GM20431 (cell line): ENCODE data around the gene SMC4.
"Not testable (repeated sequence)": the region's sequence is repeated elsewhere in the genome, so short reads cannot be mapped to it uniquely, and the experiment has no call there.

Source experiments
- in situ Hi-C: fragments of 300-500 bp; cut with MseI, MboI; formaldehyde crosslinking; loops from one replicate; pipeline ENCODE4 v1.15.0; 2020; ENCODE audit warnings: low sequenced_read_pairs; ENCODE audit not compliant: unreplicated experiment

Gene SMC4

DNA sequence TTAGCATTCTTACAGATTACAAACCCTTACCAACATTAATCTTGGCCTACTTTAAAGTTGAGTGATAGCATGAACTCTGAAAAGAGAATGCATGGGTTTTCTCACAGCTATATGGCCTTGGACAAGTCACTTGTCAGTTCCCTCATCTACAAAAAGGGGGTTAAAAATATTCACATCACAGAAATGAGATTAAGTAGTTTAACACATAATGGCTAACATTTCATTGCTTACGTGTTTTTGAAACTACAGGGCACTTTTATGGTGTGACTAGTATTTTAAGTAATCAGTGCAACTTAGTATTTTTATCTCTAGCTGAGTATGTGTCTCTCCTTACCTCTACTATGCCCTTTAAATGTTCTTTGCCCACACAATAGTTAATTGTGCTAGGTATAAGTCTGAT is 36.3 kb downstream of the SMC4 start:
- in situ Hi-C loops: no loop called here

DNA sequence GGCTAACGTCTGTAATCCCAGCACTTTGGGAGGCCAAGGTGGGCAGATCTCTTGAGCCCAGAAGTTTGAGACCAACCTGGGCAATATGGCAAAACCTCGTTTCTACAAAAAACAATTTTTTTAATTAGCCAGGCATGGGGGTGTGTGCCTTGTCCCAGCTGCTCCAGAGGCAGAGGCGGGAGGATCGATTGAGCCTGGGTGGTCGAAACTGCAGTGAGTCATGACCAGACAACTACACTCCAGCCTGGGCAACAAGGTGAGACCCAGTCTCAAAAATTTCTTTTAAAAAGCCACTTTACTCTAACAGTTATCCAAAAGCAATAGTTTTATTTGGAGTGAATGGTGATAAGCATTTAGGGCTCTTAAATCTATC is 37.6 kb downstream of the SMC4 start:
- in situ Hi-C loops: no loop called here

DNA sequence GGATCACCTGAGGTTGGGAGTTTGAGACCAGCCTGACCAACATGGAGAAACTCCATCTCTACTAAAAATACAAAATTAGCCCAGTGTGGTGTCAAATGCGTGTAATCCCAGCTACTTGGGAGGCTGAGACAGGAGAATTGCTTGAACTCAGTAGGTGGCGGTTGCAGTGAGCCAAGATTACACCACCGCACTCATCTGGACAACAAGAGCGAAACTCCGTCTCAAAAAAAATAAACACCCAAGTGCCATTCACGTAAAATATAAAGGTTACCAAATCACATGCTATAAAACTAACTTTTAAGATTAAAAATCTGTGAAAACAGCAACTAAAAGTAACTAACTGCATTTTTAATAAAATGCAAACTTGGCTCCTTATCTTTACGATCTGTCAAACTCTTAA is 41.2 kb downstream of the SMC4 start:
- in situ Hi-C loops: no loop called here

DNA sequence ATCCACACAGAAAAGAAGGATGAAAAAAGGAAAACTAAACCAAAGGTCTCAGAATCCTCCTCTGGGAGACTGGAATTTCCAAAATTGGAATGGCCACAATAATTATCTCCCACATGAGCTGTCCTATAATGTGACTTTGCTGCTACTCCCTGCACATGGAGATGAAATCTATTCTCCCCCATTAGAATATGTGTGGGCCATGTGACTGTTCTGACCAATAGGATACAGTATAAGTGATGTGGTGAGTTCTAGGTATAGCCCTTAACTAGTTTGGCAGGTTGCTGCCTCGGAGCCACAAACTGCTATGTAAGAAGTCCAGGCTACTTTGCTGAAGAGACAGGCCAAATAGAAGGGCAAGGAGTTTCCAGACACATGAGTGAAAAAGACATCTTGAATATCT is 45.0 kb downstream of the SMC4 start:
- in situ Hi-C loops: no loop called here

DNA sequence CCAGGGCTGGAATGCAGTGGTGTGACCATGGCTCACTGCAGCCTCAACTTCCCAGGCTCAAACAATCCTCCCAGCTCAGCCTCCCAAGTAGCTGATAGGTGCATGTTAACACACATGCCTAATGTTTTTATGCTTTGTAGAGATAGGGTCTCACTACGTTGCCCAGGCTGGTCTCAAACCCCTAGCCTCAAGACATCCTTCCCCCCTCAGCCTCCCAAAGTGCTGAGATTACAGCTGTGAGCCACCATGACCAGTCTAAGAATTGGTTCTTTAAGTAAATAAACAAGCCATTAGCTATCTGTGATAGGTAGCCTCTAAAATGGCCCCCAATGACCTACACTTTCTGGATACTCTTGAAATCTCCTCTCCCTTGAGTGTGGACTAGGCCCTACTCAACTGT is 46.4 kb downstream of the SMC4 start:
- in situ Hi-C loops: no loop called here

DNA sequence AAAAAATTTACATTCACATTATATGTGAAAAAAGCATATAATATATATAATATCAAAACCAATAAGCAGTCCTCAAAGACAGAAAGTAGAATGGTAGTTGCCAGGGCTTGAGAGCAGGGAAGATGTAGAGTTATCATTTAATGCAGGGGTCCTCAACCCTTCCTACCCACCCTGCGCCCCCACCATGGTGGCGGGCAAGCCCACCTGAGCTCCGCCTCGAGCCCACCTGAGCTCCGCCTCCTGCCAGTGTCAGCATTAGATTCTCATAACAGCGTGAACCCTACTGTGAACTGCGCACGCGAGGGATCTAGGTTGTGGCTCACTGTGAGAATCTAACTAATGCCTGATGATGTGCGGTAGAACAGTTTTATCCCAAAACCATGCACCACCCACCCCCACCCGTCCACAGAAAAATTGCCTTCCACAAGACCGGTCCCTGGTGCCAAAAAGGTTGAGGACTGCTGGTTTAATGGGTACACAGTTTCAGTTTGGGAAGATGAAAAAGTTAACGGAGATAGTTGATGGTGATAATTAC is 47.1 kb downstream of the SMC4 start:
- in situ Hi-C loops: no loop called here

DNA sequence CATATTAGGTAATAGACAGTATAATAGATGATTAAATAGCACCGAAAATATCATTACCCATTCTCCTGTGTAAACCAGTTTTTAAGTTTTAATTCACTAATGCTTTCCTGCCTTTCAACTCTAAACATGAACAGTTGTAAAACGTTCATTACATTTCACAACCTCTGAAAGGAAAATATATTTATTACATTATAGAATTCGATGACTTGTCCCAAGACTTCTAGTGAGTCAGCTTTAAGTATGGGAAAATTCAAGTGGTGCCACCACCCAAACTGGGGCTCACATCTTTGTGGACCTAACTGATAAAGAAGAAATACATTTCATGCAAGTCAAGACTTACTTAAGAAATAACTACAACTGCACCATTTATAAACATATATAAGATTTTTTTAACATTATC is 48.1 kb downstream of the SMC4 start:
- in situ Hi-C loops: no loop called here

DNA sequence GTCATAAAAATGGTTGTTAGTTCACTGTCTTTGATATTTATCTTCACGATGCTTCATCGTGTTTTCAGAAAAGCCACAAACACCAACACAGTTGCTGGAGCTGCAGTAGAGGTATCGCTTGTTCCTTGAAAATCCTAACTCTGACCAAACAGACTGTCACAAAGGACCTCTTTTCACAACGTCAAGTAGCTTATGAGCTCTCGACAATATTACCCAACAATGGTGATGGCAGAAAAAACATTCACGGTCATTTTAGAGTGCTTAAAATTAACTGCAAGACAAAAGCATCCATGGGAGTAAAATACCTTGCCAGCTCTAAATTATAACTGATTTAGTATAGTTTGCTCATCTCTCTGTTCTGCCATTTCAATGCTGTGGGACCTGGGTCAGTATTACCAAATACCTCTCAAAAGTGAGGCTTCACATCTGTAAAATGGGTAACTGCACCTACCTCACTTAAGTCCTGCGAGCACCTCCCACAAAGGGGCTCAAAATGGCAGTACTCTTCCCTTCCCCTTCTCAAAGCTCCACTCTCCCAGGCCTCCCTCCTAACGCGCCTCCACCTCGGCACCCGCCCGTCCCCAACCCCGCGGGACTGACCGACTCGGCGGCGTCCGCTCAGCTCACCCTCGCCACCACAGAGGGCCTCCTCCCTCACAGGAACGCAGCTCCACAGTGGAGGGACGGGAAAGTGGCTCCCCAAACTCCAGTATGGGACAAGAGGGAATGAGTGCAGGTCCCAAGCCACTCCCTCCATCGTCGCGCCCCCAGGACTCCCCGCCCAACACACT is 49.6 kb downstream of the SMC4 start:
- in situ Hi-C loops: no loop called here

DNA sequence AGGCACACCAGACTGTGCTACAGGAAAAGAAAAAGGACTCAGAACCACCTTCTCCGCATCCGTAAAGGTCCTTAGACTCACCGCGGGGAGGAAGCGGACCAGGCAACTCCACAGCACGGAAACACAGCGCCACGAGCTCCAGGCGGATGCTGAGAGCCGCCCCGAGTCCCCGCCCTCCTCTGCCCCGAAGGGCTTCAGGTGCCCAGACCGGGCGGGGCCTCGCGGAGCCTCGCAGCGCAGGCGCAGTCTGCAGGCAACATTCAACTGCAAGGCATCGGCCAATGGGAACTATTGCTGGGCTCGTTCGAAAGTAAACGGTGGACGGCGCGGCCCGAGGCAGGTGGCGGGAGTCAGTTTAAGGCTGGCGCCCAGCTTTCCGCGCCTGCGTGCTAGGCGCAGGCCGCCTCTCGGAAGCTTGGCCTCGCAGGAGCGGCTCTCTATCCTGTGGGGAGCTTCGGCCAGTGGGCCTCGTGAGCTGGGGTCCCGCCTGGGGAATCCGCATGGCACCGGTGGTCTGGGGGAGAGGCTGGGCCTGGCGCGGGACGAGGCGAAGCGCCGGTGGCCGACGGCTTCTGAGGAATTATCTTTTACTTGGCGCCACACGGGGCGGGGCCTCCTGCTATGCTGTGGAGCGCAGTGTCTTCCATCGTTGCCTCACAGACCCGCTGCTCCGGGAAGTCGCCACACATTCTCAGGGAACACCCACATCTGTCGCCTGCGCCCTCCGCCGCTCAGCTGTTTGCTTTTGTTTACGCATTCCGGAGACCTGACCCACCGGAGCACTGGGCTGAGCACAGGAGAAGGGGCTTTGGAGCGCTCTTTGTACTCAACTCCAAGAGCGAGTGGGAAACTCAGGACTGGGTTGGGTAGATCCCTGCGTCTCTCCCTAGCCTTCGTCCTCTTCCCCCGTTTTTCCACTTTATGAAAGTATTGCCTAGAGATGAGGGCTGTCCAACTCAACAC is 50.5 kb downstream of the SMC4 start, which contains the start of gene TRIM59:
Gene TRIM59 (minus strand): TSS at position 151 of the 963 bp plus-strand sequence. CDS start 10,603 bp downstream, outside the sequence.
- in situ Hi-C loops: no loop called here

DNA sequence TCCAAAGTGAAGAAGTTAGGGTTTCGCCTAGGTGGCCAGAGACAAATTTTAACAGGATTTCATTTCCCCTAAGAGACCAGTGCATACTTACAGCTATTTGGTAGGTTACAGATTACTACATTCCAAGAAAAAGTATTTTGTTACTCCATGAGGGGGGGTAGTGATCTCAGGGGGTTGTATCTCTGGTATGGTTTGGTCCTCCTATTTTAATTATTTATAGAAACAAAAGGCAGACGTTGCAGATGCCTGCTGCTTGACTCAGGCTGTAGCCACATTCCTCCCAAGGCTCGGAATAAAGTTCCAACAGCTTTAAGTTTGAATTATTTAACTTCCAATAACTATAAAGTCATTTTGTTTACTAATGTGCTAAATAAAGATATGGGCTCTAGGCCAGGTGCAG is 51.4 kb downstream of the SMC4 start:
- in situ Hi-C loops: no loop called here

DNA sequence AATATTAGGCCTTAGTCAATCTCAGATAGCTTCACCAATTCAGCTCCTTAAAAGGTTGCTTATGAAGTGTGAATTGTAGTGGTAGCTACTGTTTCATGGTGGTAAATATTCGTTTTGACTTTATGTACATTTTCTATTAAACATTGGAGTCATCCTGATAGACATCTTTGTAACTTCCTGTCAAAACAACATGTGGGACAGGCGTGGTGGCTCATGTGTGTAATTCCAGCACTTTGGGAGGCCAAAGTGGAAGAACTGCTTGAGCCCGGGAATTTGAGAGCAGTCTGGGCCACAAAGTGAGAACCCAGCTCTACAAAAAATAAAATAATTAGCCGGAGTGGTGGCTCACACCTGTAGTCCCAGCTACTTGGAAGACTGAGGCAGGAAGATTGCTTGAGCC is 52.2 kb downstream of the SMC4 start:
- in situ Hi-C loops: no loop called here

DNA sequence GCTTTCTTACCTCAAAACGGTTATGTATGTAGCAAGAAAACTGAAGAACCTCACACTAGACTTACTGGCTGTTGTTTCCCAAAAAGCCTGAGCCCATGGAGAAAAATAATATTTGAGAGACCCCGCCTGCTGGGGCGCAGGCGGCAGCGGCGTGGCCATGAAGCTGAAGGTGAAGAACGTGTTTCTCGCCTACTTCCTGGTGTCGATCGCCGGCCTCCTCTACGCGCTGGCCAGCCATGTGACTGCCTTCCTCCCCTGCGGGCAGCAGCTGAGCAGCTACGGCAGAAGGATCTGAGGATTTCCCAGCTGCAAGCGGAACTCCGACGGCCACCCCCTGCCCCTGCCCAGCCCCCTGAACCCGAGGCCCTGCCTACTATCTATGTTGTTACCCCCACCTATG is 52.8 kb downstream of the SMC4 start:
- in situ Hi-C loops: not testable (repeated sequence)

DNA sequence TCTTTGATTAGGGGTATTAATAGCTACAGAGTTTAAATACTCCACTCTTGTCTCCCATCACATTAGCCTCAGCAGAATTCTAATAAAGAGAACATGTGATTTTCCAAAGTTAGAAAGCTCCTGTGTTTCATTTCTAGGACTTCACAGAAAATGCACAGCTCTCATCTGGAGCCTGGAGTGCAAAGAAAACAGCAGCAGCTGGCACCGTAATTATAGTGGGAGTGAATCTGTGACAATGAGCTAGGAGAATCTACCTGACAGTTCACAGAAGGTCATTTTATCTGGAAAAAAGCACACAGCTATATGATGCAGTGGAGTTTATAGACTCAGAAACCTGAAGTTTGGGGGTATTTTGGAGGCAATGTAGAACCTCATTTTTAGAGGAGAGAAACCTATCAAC is 55.5 kb downstream of the SMC4 start:
- in situ Hi-C loops: no loop called here

DNA sequence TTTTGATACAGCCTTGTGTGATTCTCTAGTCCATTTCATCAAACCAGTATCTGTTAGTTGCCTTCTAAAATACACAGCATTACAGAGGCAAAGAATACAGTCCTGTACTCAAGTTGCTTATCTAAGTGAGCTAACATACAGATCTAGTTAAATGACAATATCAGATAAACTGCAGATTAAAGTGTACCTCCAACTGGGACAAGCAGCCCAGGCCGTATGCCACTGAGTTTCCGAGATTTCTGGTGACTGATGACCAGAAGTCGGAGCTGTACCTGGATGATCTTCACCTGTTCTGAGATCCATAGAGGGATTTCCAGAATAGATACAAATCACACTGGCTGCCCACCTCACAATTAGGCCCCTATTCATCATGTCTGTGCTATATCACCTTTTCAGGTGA is 56.4 kb downstream of the SMC4 start:
- in situ Hi-C loops: no loop called here

DNA sequence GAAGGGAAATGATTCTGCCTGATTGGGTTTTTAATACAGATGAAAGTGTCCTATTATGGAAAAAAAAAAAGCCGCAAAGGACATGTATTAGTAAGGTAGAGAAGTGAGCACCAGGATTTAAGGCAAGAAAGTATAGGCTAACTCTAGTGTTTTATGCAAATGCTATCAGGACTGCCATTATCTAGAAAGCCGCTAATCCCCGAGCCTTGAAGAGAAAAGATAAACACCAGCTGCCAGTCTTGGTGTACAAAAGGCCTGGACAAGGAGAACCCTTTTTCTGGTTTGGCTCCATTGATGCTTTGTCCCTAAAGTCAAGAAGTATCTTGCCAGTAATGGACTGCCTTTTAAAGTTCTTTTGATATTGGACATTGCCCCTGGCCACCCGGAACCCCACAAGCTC is 58.7 kb downstream of the SMC4 start:
- in situ Hi-C loops: no loop called here

DNA sequence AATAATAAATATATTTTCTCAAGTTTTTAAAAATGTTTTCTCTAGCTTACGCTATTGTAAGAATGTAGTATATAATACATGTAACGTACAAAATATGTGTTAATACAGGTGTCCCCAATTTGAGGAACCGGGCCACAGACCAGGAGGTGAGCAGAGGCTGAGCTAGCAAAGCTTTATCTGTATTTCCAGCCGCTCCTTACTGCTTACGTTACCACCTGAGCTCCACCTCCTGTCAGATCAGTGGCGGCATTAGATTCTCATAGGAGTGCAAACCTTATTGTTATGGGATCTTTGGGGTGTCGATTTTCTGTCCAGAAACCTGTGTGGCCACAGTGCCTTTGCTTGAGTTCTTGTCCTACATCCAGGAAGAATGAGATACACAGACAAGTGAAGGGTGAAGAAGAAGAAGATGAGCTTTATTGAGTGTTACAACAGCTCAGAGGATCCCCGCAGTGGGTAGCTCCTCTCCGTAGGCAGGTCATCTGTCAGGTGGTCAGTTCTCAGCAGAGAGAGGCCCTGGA is 60.1 kb downstream of the SMC4 start:
- in situ Hi-C loops: no loop called here

DNA sequence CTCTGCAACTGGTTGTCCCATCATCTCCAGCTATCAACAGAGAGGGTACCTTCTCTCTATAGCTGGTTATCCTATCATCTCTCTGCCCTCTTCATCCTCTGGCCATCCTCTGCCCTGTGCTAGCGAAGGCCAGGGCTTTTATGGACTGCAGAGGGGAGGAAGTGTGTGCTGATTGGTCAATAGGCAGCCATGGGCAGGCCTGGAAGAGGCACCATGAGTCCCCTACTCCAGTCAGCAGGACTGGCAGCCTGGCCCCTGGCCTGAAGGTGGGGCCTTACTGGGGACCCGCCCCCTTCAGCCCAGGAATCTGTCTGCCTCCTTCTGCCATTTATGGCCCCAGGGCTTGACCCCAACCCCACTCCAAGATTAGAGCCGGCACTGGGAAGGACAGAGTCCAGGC is 60.6 kb downstream of the SMC4 start:
- in situ Hi-C loops: no loop called here

DNA sequence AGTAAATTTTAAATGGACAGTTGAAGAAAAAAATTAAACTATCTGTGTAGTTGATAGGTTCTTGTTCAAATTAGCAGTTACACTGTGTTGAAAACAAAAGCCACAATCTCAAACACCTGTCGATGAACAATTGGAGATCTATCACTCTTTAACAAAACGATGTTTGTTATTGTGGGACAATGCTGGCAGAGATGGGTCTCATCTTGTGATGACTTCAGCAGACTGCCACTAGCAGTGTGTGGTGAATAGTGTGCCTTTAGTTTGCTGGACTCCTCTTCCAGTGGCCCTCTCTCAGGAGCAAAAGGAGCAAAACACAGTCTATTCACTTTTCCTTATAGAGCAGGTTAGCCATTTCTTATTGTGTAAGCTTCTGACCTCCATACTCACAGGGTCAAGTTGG is 64.9 kb downstream of the SMC4 start:
- in situ Hi-C loops: no loop called here

DNA sequence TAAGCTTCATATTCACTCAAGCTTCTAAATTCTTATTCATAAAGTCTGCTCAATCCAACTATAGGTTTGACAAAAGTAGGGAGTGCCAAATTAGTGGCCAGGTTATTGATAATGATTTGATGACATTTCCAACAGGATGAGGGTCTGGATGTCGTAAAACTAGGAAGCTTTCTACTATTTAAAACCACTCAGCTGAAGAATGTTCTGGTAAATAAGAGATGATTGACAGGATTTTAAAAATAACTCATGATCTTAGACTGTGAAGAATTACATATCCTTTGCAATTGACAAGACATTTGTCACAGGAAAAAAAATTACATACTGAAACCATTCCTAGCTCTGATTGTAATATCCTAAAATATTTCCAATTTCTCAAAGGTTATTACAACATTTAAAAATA is 65.5 kb downstream of the SMC4 start:
- in situ Hi-C loops: no loop called here

DNA sequence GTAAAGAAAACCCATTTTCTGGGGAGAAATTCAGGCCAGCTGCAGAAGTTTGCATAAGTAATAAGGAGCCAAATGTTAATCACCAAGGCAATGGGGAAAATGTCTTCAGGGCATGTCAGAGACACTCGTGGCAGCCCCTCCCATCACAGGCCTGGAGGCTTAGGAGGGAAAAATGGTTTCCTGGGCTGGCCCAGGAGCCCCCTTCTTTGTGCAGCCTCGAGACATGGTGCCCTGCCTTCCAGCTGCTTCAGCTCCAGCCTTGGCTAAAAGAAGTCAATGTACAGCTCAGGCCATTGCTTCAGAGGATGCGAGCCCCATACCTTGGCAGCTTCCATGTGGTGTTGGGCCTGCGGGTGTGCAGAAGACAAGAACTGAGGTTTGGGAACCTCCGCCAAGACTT is 70.7 kb downstream of the SMC4 start:
- in situ Hi-C loops: no loop called here

DNA sequence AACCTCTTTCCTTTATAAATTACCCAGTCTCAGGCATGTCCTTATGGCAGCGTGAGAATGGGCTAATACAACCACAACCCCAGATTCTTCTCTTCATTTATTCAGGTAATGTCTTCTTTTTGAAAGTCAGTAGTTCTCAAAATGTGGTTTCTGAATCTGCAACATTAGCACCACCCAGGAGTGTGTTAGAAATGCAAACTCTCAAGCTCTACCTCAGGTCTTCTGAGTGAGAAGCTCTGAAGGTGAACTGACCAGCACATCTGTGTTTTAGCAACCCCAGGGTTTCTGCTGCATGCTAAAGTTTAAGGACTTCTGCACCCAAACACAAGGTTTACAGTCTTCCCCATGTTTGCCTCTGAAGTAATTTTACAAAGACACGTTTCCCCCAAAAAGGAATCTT is 72.4 kb downstream of the SMC4 start:
- in situ Hi-C loops: no loop called here
